CD8-positive, alpha-beta memory T cell (primary cell): ENCODE results near the gene QARS1. TPM values are rescaled to one million over a fixed set of nuclear protein-coding genes. Genes with fewer than 3 reads are reported as not detected.

ENCODE experiments used
- CTCF ChIA-PET: fragments of 350-600 bp; sonication (Branson Sonifier 250); formaldehyde crosslinking; loops from one replicate; lab custom pipeline; 2021; ENCODE audit warnings: antibody characterized with exemption; lab: Charles Lee
- POLR2A ChIA-PET: fragments of 350-600 bp; sonication (Branson Sonifier 250); formaldehyde crosslinking; loops from one replicate; lab custom pipeline; 2021; ENCODE audit warnings: antibody characterized with exemption; lab: Charles Lee
- DNase-seq, 5 donors: peaks; one replicate each; pipeline versions ENCODE4 v3.0.0 to v3.0.0-alpha.2; 2020 to 2022; ENCODE audit warnings: mixed read lengths in 1 of 5
- H3K27ac ChIP-seq: one replicate; pipeline ENCODE4 v1.7.0; 2013; ENCODE audit warnings: low read depth, mild to moderate bottlenecking, low read length, moderate library complexity
- H3K27me3 ChIP-seq: 2 replicates; pipeline ENCODE4 v1.7.0; 2013; ENCODE audit warnings: low read length, mild to moderate bottlenecking; ENCODE audit not compliant: insufficient read depth, poor library complexity, severe bottlenecking
- H3K36me3 ChIP-seq: 2 replicates; pipeline ENCODE4 v1.7.0; 2013; ENCODE audit warnings: mild to moderate bottlenecking, low read length, moderate library complexity; ENCODE audit not compliant: insufficient read depth
- H3K4me1 ChIP-seq: 2 replicates; pipeline ENCODE4 v1.7.0; 2013; ENCODE audit warnings: mild to moderate bottlenecking, low read length, moderate library complexity; ENCODE audit not compliant: insufficient read depth
- H3K4me3 ChIP-seq: 2 replicates; pipeline ENCODE4 v1.7.0; 2013; ENCODE audit warnings: mild to moderate bottlenecking, low read length
- H3K9me3 ChIP-seq: 2 replicates; pipeline ENCODE4 v1.7.0; 2013; ENCODE audit warnings: mild to moderate bottlenecking, low read length
- H3K27ac Mint-ChIP-seq, 8 donors: one replicate each; pipeline ENCODE4 v1.8.0; 2020 to 2021; ENCODE audit warnings: mixed read lengths in 8 of 8, mild to moderate bottlenecking in 6 of 8, inconsistent platforms in 3 of 8, moderate library complexity in 3 of 8
- H3K27me3 Mint-ChIP-seq, 2 donors: one replicate each; pipeline ENCODE4 v1.8.0; 2020 to 2021; ENCODE audit warnings: mixed read lengths in 2 of 2, mild to moderate bottlenecking in 1 of 2, moderate library complexity in 1 of 2
- H3K36me3 Mint-ChIP-seq, 3 donors: one replicate each; pipeline ENCODE4 v1.8.0; 2020 to 2021; ENCODE audit warnings: mixed read lengths in 3 of 3, inconsistent platforms in 1 of 3, mild to moderate bottlenecking in 1 of 3
- H3K4me1 Mint-ChIP-seq, 3 donors: one replicate each; pipeline ENCODE4 v1.8.0; 2020 to 2021; ENCODE audit warnings: mixed read lengths in 3 of 3, inconsistent platforms in 1 of 3, mild to moderate bottlenecking in 1 of 3
- H3K4me3 Mint-ChIP-seq, 7 donors: one replicate each; pipeline ENCODE4 v1.8.0; 2020 to 2021; ENCODE audit warnings: mixed read lengths in 7 of 7, mild to moderate bottlenecking in 6 of 7, moderate library complexity in 4 of 7, inconsistent platforms in 2 of 7
- H3K9me3 Mint-ChIP-seq, 5 donors: one replicate each; pipeline ENCODE4 v1.8.0; 2020 to 2022; ENCODE audit warnings: mixed read lengths in 5 of 5, mild to moderate bottlenecking in 3 of 5, moderate library complexity in 2 of 5, inconsistent platforms in 1 of 5
- polyA plus RNA-seq: library from polyadenylated mRNA; unstranded; fragments of 300-500 nt; fragmentation: Illumina TruSeq; gene quantifications from one replicate; pipeline ENCODE4 v1.2.3, GENCODE V29; 2021
- total RNA-seq, 2 experiments: library from RNA; stranded (reverse); gene quantifications; one replicate each; pipeline ENCODE4 v1.2.3, GENCODE V29; 2021

QARS1 gene
- total and polyA plus RNA-seq, 3 experiments from 2014 or later: 95.8 to 244 (median 233) TPM

GRCh38 chr3:49079270-49079669 lies 25.3 kb downstream of the QARS1 start:
- CTCF ChIA-PET: no interaction called here
- peaks cover 26% of the 10 kb centered on the region for H3K36me3 ChIP-seq

GRCh38 chr3:49076646-49077045 lies 27.9 kb downstream of the QARS1 start:
- Mint-ChIP-seq H3K27me3 (no peaks in the 10 kb centered on the region), H3K4me1 (peaks cover 12 to 41% (median 18%) of the 10 kb centered on the region in 3 donors), H3K4me3 (peak overlapping the region in 1 of 7 donors; percentile 8), H3K36me3 (peaks cover 0 to 64% (median 6%) of the 10 kb centered on the region in 3 donors), H3K27ac (peak overlapping the region in 1 of 8 donors; percentile 37), H3K9me3 (no peaks in the 10 kb centered on the region)
- peaks cover 36% of the 10 kb centered on the region for H3K36me3 ChIP-seq
- ChIA-PET POLR2A (no interaction called here), CTCF (no interaction called here)
- no peaks in the 10 kb centered on the region for H3K4me1 ChIP-seq
- H3K4me3 ChIP-seq: no peak overlapping the region
- H3K27me3 ChIP-seq: no peaks in the 10 kb centered on the region
- no peak overlapping the region for H3K27ac ChIP-seq
- no peak for DNase-seq
- H3K9me3 ChIP-seq: no peaks in the 10 kb centered on the region

More at GRCh38 chr3:49079270-49079669, 25.3 kb downstream of the QARS1 start:
- peaks cover 0 to 41% (median 4%) of the 10 kb centered on the region in 3 donors for H3K36me3 Mint-ChIP-seq
- no peaks in the 10 kb centered on the region for H3K27me3 ChIP-seq
- no peak overlapping the region for H3K27ac Mint-ChIP-seq
- no peaks in the 10 kb centered on the region for H3K9me3 ChIP-seq
- no peaks in the 10 kb centered on the region for H3K27me3 Mint-ChIP-seq
- no peaks in the 10 kb centered on the region for H3K9me3 Mint-ChIP-seq
- H3K4me1 Mint-ChIP-seq: peaks cover 12 to 50% (median 18%) of the 10 kb centered on the region in 3 donors
- no peak overlapping the region for H3K4me3 ChIP-seq
- peaks cover 6% of the 10 kb centered on the region for H3K4me1 ChIP-seq
- DNase-seq: no peak
- H3K4me3 Mint-ChIP-seq: no peak overlapping the region
- H3K27ac ChIP-seq: no peak overlapping the region
- POLR2A ChIA-PET: no interaction called here

- Mint-ChIP-seq H3K9me3 (no peaks in the 10 kb centered on the region), H3K4me3 (peak overlapping the region in 1 of 7 donors; percentile 32), H3K27ac (no peak overlapping the region), H3K36me3 (peaks cover 0 to 69% (median 6%) of the 10 kb centered on the region in 3 donors), H3K4me1 (peaks cover 12 to 36% (median 18%) of the 10 kb centered on the region in 3 donors), H3K27me3 (no peaks in the 10 kb centered on the region)
- ChIA-PET CTCF (no interaction called here), POLR2A (no interaction called here)
- H3K36me3 ChIP-seq: peaks cover 36% of the 10 kb centered on the region
- H3K4me3 ChIP-seq: no peak overlapping the region
- H3K27me3 ChIP-seq: no peaks in the 10 kb centered on the region
- DNase-seq: no peak
- H3K4me1 ChIP-seq: no peaks in the 10 kb centered on the region
- no peaks in the 10 kb centered on the region for H3K9me3 ChIP-seq
- no peak overlapping the region for H3K27ac ChIP-seq
Observed at GRCh38 chr3:49076116-49076515, 28.4 kb downstream of the QARS1 start.

GRCh38 chr3:49058011-49058410 lies 46.5 kb downstream of the QARS1 start:
- ChIA-PET POLR2A (no interaction called here), CTCF (no interaction called here)
- Mint-ChIP-seq H3K36me3 (peaks cover 0 to 65% (median 13%) of the 10 kb centered on the region in 3 donors), H3K27me3 (no peaks in the 10 kb centered on the region), H3K4me1 (peaks cover 1 to 15% (median 5%) of the 10 kb centered on the region in 3 donors), H3K27ac (peak overlapping the region in 2 of 8 donors; percentile 11 to 27), H3K4me3 (no peak overlapping the region), H3K9me3 (no peaks in the 10 kb centered on the region)
- Histone ChIP-seq H3K36me3 (peaks cover 42% of the 10 kb centered on the region), H3K9me3 (no peaks in the 10 kb centered on the region), H3K4me1 (no peaks in the 10 kb centered on the region), H3K27ac (no peak overlapping the region), H3K27me3 (no peaks in the 10 kb centered on the region), H3K4me3 (no peak overlapping the region)
- no peak for DNase-seq

- peaks cover 42% of the 10 kb centered on the region for H3K36me3 ChIP-seq
- Mint-ChIP-seq H3K9me3 (no peaks in the 10 kb centered on the region), H3K4me1 (peaks cover 4 to 15% (median 5%) of the 10 kb centered on the region in 3 donors), H3K27ac (peak overlapping the region in 1 of 8 donors; percentile 27), H3K27me3 (no peaks in the 10 kb centered on the region), H3K36me3 (peaks cover 0 to 67% (median 15%) of the 10 kb centered on the region in 3 donors), H3K4me3 (no peak overlapping the region)
- H3K9me3 ChIP-seq: no peaks in the 10 kb centered on the region
- H3K27ac ChIP-seq: no peak overlapping the region
- no peak for DNase-seq
- no peaks in the 10 kb centered on the region for H3K27me3 ChIP-seq
- POLR2A ChIA-PET: no interaction called here
- no peaks in the 10 kb centered on the region for H3K4me1 ChIP-seq
- CTCF ChIA-PET: no interaction called here
- no peak overlapping the region for H3K4me3 ChIP-seq
Observed at GRCh38 chr3:49057268-49057667, 47.3 kb downstream of the QARS1 start.

- H3K9me3 Mint-ChIP-seq: no peaks in the 10 kb centered on the region
- no peaks in the 10 kb centered on the region for H3K27me3 Mint-ChIP-seq
Observed at GRCh38 chr3:49054344-49054862, 50.2 kb downstream of the QARS1 start.

DNA sequence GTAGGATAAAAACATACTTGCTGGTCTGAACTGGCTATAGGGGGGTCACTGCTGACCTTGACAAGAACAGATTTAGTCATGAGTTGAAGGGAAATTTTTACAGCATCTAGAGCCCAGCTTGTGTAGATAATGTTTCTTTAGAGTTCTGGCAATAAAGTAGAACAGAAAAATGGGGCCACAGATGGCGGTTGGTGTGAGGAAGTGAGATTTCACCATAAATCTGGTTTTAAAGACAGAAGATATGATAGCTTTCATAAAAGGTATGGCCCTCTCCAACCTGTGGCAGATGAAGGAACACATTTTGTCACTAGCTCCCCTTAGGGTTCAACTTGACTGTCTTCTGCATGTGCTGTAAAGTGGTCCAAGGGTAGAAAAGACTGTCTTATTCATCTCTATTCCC lies 51.0 kb downstream of the QARS1 start:
- peaks cover 0 to 74% (median 18%) of the 10 kb centered on the region in 3 donors for H3K36me3 Mint-ChIP-seq
- no peak overlapping the region for H3K27ac ChIP-seq
- peaks cover 39% of the 10 kb centered on the region for H3K36me3 ChIP-seq
- no peak overlapping the region for H3K4me3 ChIP-seq
- no peaks in the 10 kb centered on the region for H3K9me3 ChIP-seq
- H3K4me1 ChIP-seq: no peaks in the 10 kb centered on the region
- ChIA-PET POLR2A (interaction anchor here (0.7 kb wide), 2 partner anchors 12 to 221 kb away, joined by 3 to 4 read pairs; no protein-coding TSS in a partner anchor), CTCF (no interaction called here)
- DNase-seq: no peak
- no peaks in the 10 kb centered on the region for H3K27me3 Mint-ChIP-seq
- H3K4me3 Mint-ChIP-seq: no peak overlapping the region
- H3K4me1 Mint-ChIP-seq: peaks cover 12 to 31% (median 18%) of the 10 kb centered on the region in 3 donors
- no peaks in the 10 kb centered on the region for H3K27me3 ChIP-seq
- no peaks in the 10 kb centered on the region for H3K9me3 Mint-ChIP-seq
- peak overlapping the region in 1 of 8 donors; percentile 79 for H3K27ac Mint-ChIP-seq

More at GRCh38 chr3:49054344-49054862, 50.2 kb downstream of the QARS1 start:
- H3K9me3 ChIP-seq: no peaks in the 10 kb centered on the region
- Mint-ChIP-seq H3K27ac (peak overlapping the region in 5 of 8 donors; percentile 8 to 79 (median 34)), H3K36me3 (peaks cover 0 to 76% (median 18%) of the 10 kb centered on the region in 3 donors), H3K4me1 (peaks cover 12 to 31% (median 18%) of the 10 kb centered on the region in 3 donors), H3K4me3 (no peak overlapping the region)
- POLR2A ChIA-PET: no interaction called here
- peaks cover 39% of the 10 kb centered on the region for H3K36me3 ChIP-seq
- H3K4me1 ChIP-seq: no peaks in the 10 kb centered on the region
- no peak overlapping the region for H3K27ac ChIP-seq
- H3K27me3 ChIP-seq: no peaks in the 10 kb centered on the region
- CTCF ChIA-PET: interaction anchor here (1.6 kb wide), 1 partner anchor 32 kb away, joined by 5 read pairs; the partner anchor contains the start of gene NDUFAF3
- no peak for DNase-seq
- no peak overlapping the region for H3K4me3 ChIP-seq
